Amygdala (tissue), 56 donors: ENCODE results near the gene SLC5A12.

ENCODE experiments used
- DNase-seq, 56 donors: peaks; one replicate each; lab custom pipeline; 2025; lab: John Stamatoyannopoulos, UW

The SLC5A12 gene

GRCh38 chr11:26719998-26720397 lies 1.9 kb downstream of the SLC5A12 start:
- no peak for DNase-seq

- no peak for DNase-seq
Observed at GRCh38 chr11:26719289-26719973, 2.4 kb downstream of the SLC5A12 start.

GRCh38 chr11:26717771-26718170 lies 4.1 kb downstream of the SLC5A12 start:
- DNase-seq, result no peak

DNA sequence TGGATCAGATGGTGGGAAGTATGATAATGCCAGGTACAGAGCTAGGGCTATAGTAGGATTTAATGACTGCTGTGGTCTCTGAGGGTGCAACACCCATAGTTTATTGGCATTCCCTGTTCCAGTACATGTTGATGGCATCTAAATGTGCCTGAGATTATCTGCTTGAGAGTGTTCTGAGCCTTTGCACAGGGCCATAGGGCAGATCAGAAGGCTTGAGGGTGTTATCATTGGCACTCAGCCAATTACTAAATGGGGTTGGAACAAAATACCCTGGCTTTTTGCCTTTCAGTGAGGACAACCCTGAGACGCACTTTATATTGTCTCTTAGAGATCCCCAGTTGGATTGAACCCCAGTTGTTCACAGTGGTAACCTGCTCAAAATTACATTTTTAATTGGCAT lies 6.7 kb downstream of the SLC5A12 start:
- no peak for DNase-seq

DNA sequence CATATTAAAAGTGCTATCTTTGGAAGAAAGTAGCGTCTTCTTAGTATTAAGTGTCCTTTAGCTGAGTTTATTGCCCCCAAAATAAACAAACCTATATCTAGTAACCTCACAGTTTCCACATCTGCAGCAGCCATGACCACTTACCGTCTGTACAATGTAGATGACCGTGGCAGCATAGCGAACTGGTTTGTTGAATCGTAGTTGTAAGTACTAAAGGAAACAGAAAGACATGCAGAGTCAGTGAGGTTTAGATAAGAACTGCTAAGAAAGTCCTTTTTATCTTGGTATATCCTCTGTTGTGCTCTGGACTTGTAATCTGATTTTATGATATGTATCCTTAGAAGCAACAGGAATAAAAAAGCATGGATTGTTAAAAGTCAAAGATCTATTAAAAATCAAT lies 9.4 kb downstream of the SLC5A12 start:
- DNase-seq, result no peak

- DNase-seq, result no peak
Observed at GRCh38 chr11:26710489-26710888, 11.4 kb downstream of the SLC5A12 start.

- DNase-seq, result no peak
Observed at GRCh38 chr11:26708736-26709456, 13.0 kb downstream of the SLC5A12 start.

DNA sequence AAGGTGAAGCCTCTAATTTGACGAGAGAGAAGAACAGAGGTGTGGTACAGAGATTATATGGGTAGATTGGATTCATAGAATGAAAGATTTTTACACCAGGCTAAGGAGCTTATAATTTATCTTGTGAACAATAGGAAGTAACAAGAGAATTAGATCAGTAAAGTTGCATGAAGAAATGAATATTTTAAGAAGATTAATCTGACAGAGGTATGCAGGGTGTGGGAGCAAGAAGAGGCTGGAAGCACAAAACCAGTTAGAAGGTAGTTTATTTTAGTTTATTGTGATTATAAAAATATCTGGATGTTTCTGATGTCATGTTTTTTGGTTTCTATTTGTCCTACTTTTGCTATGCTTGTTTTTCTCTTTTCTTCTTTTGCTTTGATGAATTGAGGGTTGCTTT lies 15.7 kb downstream of the SLC5A12 start:
- DNase-seq, result no peak

DNA sequence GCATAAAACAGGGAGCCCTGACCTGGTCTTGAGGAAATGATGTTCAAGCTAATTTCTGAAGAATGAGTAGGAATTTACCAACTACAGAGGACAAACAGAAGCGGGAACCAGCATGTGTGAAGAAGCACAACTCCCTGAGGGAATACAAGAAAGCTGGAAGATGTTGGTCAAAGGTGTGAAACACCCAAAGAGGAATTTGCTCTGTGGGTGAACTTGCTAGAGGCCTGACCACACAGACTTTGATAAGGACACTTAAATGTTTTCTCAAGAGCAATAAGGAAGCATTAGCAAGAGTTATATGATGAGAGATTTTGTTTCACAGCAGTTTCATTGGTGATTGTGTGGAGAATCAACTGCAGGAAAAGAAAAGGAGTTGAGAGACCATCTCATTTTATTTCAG lies 17.6 kb downstream of the SLC5A12 start:
- DNase-seq, result no peak

DNA sequence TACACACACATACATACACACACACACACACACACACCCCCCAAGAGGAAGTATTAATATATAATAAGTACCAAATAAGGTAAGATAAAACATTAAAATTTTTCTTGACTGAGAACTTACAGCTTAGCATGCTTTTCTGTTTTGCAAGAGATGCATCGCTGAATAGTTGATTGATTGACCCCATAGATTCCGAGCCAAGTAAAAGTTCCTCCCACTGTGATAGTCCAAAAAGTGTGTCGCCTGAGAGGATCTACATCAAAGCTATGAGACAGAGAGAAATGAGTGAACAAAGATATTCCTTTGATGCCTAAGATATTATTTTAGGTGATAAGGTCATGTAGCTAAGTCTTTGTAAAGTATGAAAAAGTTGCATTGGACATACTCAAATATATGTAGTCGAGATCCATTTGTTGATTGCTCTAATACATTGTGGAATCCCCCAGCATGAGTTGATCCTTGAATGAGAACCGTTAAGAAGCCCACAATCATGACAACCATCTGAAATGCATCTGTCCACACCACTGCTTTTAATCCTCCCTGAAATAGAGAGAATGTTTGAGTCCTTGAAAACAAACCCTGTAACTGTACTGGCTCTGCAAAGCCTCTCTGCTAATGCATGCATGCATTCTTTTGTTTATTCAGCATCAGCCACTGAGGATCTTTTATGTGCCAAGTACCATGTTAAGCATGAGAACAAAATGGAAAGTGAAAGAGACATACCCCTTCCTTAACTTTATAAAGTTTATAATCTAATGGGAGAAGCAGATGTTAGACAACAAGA lies 18.3 kb downstream of the SLC5A12 start:
- DNase-seq, result no peak

- no peak for DNase-seq
Observed at GRCh38 chr11:26702406-26702805, 19.5 kb downstream of the SLC5A12 start.

DNA sequence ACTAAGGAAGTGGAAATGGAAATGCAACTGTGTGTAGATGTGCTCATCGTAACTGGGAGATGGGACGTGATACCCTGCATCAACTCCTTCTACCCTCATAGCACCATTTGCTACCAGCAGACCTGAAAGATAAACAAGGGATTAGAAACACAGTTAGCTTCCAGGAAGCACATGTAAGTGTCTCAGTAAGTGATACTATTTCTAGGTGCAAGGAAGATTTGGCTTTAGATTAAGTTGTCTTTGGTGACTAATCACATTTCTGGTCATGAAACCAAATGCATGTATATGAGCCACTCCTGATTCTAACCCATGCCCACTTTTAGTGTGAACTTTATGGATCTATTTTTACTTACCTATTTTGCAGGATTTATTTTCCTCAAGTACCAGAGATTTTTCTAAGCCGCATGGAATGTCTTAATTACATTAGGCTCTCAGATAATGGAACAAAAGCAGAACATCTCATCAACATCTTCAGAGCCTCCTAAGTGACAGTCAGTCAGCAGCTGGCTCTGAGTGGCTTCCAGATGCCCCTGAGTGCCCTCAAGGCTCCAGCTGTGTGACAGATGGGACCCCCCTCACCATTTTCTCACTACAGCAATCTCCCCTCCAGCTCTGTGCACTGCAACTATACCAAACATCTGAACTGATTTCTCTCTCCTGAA lies 21.2 kb downstream of the SLC5A12 start:
- no peak for DNase-seq

GRCh38 chr11:26698224-26698623 lies 23.6 kb downstream of the SLC5A12 start:
- DNase-seq, result no peak

- DNase-seq, result no peak
Observed at GRCh38 chr11:26696330-26696729, 25.5 kb downstream of the SLC5A12 start.

- DNase-seq, result no peak
Observed at GRCh38 chr11:26688701-26689100, 33.2 kb downstream of the SLC5A12 start.

DNA sequence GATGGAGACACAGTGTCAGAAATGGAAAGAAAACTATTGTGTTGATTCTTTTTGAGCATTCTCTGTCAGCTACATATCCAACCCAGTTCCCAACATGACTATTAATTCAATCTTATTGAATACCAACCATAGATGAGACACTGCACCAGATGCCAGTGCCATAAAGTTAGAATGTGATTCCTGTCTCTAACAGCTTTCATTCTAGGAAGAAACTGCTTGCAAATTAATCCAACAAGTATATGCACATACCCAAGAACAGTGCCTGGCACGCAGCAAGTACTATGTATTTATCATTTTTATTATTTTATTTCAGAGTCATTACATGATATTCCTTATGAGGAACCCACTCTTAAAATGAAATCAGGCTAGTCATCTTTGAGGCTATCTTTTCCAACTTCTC lies 34.5 kb downstream of the SLC5A12 start:
- no peak for DNase-seq

GRCh38 chr11:26677566-26677965 lies 44.3 kb downstream of the SLC5A12 start:
- DNase-seq, result no peak

- DNase-seq, result no peak
Observed at GRCh38 chr11:26676641-26677040, 45.2 kb downstream of the SLC5A12 start.

GRCh38 chr11:26675233-26675928 lies 46.5 kb downstream of the SLC5A12 start:
- no peak for DNase-seq

GRCh38 chr11:26665946-26666345 lies 55.9 kb downstream of the SLC5A12 start:
- DNase-seq, result no peak
